ENCODE data around the gene ATP2B2.

The ATP2B2 gene

DNA sequence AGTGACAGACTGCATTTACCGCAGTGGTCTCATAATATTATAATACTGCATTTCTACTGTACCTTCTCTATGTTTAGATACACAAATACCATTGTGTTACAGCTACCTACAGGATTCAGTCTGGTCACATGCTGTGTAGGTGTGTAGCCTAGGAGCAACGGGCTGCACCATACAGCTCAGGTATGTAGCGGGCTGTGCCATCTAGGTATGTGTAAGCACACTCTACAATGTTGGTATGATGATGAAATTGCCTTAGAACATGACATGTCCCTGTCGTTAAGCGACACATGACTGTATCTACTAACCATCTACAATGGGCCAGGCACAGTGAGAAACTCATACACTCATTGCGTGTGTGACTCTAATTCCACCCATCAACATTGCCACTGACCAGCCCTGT, 99.0 kb downstream of the ATP2B2 start:
- peaks cover 0 to 54% (median 6%) of the 10 kb centered on the region in 11 experiments; a peak in 10 of 22 replicates for H3K36me3 ChIP-seq
- no peaks in the 10 kb centered on the region for H4K20me1 ChIP-seq
- H3K9me3 ChIP-seq (replicated peaks in 1 of 11): no peaks in the 10 kb centered on the region
- H3K27me3 ChIP-seq: no peaks in the 10 kb centered on the region
- H3K4me2 ChIP-seq: no peak overlapping the region
- no peak overlapping the region for H3K4me3 ChIP-seq
- H3K9ac ChIP-seq: no peak overlapping the region
- H3K4me1 ChIP-seq: peaks cover 0 to 15% (median 0%) of the 10 kb centered on the region in 10 experiments; a peak in 2 of 20 replicates
- TF ChIP-seq Cebpa-rat (IDR thresholded peaks at IDR 0.05): no peak
- H3K27ac ChIP-seq: no peak overlapping the region

DNA sequence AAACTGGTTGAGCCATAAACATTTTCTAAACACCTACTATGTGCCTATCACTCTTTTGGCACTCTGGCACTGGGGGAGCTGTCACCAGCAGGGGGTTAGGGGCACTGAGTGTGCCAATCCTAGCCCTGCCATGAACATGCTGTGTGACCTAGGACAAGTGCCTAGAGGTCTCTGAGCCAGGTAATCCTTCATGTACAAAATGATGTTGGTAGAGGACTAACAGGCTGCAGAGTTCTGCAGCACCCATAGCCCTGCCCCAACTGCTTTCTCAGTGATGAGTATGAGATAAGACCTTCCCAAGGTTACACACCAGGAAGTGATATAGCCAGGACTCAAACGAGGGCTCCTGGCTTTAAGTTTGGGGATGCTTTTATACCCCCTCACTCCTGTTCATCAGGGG, 99.6 kb downstream of the ATP2B2 start:
- Histone ChIP-seq H3K9ac (no peak overlapping the region), H3K9me3 (replicated peaks in 1 of 11) (no peaks in the 10 kb centered on the region), H3K36me3 (peaks cover 0 to 60% (median 9%) of the 10 kb centered on the region in 11 experiments; a peak in 12 of 22 replicates), H4K20me1 (no peaks in the 10 kb centered on the region), H3K4me3 (no peak overlapping the region), H3K4me1 (peaks cover 0 to 15% (median 0%) of the 10 kb centered on the region in 10 experiments; a peak in 2 of 20 replicates), H3K4me2 (no peak overlapping the region), H3K27ac (no peak overlapping the region), H3K27me3 (no peaks in the 10 kb centered on the region)
- no peak for TF ChIP-seq Cebpa-rat (IDR thresholded peaks at IDR 0.05)

DNA sequence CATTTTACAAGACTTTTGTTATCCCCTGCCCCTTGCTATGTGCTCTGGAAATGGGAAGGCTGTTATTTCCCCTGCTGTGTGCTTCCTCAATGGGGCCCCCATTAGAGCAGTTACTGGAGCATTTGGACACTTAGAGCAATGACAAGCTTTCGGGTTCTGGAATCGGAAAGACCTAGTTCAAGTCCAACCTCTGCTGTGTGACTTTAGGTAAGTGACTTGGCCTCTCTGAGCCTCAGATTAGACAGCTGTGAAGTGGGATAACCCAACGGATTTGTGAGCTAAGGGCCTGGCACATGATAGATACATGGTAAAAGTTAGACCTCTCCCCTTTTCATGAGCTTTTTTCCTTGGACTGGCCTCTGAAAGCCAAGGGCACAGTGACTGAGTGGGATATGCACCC, 100.5 kb downstream of the ATP2B2 start:
- TF ChIP-seq Cebpa-rat (IDR thresholded peaks at IDR 0.05): no peak
- no peak overlapping the region for H3K4me3 ChIP-seq
- no peak overlapping the region for H3K27ac ChIP-seq
- no peaks in the 10 kb centered on the region for H3K9me3 ChIP-seq (replicated peaks in 1 of 11)
- no peaks in the 10 kb centered on the region for H3K27me3 ChIP-seq
- no peak overlapping the region for H3K4me2 ChIP-seq
- peaks cover 0 to 64% (median 18%) of the 10 kb centered on the region in 11 experiments; a peak in 11 of 22 replicates for H3K36me3 ChIP-seq
- peaks cover 0 to 15% (median 0%) of the 10 kb centered on the region in 10 experiments; a peak in 2 of 20 replicates for H3K4me1 ChIP-seq
- H3K9ac ChIP-seq: no peak overlapping the region
- no peaks in the 10 kb centered on the region for H4K20me1 ChIP-seq

DNA sequence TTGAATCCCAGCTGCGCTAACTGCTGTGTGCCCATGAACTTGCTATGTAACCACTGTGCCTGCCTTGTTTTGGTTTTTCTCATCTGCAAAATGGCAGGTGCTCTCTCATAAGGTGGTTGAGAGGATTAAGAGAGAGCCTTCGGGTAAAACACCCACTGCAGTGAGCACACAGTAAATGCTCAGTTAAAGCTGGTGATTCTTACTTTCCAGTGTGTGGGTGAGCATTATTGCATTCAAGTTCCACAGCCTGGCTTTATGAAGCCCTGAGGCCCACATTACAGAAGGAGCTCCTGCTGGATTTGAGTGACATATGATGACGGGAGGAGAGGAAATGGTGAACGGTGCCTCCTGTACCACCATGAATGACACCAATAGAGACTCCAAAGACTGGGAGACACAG, 101.0 kb downstream of the ATP2B2 start:
- no peak for TF ChIP-seq Cebpa-rat (IDR thresholded peaks at IDR 0.05)

DNA sequence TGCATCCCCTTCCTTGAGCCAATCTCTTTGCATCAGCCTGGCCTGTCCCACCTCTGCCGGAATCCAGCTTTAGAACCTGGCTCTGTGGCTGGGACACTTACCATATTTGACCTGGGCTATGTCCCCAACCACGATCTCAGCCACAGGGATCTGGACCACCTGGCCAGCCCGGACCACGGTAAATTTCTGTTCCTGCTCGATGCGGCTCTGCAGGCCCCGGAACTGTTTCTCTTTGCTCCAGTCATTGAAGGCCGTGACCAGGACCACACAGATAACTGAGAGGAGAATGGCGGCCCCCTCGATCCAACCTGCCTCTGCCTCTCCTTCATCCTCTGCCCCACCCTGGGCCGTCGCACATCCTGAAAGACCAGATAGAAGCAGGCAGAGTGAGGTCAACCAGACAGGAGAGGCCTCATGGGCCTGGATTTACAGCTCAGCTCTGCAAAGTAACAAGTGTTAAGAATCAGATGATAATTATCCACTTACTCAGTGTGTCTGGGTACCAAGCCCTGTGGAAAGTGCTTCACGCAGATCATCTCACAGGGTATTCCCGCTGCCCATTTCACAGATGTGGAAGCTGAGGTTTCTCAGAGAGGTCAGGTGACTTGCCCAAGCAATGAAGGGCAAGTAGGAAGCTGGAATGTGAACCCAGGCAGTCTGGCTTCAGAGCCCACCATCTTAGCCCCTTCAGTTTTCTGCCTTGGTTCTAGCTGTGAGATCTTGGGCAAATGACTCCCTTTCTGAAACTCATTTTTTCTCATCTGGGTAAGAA, 103.2 kb downstream of the ATP2B2 start:
- H3K27me3 ChIP-seq: no peaks in the 10 kb centered on the region
- no peak for TF ChIP-seq Cebpa-rat (IDR thresholded peaks at IDR 0.05)
- no peak overlapping the region for H3K9ac ChIP-seq
- no peak overlapping the region for H3K27ac ChIP-seq
- H3K4me1 ChIP-seq: peaks cover 0 to 27% (median 12%) of the 10 kb centered on the region in 10 experiments; a peak in 12 of 20 replicates
- H4K20me1 ChIP-seq: peaks cover 0 to 5% (median 0%) of the 10 kb centered on the region in 11 experiments; a peak in 1 of 22 replicates
- H3K4me3 ChIP-seq: no peak overlapping the region
- H3K4me2 ChIP-seq: no peak overlapping the region
- H3K36me3 ChIP-seq: peaks cover 0 to 65% (median 18%) of the 10 kb centered on the region in 11 experiments; a peak in 11 of 22 replicates
- H3K9me3 ChIP-seq (replicated peaks in 1 of 11): no peaks in the 10 kb centered on the region

More for the DNA sequence above, 101.0 kb downstream of the ATP2B2 start:
- peaks cover 0 to 69% (median 18%) of the 10 kb centered on the region in 11 experiments; a peak in 11 of 22 replicates for H3K36me3 ChIP-seq
- peaks cover 0 to 20% (median 0%) of the 10 kb centered on the region in 10 experiments; a peak in 2 of 20 replicates for H3K4me1 ChIP-seq
- H3K9me3 ChIP-seq (replicated peaks in 1 of 11): no peaks in the 10 kb centered on the region
- H3K27me3 ChIP-seq: no peaks in the 10 kb centered on the region
- no peak overlapping the region for H3K27ac ChIP-seq
- H4K20me1 ChIP-seq: no peaks in the 10 kb centered on the region
- no peak overlapping the region for H3K4me2 ChIP-seq
- H3K9ac ChIP-seq: no peak overlapping the region
- H3K4me3 ChIP-seq: no peak overlapping the region

DNA sequence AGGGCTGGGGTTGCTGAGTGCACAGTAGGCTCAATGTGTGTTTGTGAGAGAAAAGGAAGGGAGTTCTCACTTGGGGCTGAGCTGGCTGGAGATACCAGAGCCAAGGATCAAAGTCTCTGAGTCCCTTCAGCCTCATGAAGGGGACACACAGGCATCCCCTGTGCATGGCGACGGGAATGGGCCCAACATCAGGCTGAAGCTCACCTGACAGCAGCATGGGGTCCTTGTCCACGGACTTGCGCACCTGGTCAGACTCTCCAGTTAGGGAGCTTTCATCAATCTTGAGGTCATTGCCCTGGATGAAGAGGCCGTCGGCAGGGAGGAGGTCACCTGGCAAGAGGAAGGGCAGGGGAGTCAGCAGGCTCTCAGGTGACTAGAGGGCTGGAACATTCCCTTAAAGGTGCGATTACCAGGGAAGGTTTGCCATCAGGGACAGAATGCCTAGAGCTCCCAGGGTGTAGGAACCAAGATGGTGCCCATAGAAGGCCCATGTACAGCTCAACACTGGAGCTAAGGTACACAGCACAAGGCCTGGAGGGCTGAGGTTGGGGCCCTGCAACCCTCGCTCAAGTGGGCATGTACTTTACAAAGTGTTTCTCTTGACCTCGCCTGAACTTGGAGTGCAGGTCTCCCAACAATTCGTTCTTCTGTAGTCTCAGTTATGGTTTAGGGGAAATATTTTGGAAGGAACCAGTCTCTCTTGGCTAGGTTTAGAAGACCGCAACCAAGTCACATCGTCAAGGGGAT, 104.5 kb downstream of the ATP2B2 start:
- H3K4me1 ChIP-seq: peaks cover 0 to 38% (median 24%) of the 10 kb centered on the region in 10 experiments; a peak in 18 of 20 replicates
- H3K27ac ChIP-seq: no peak overlapping the region
- peaks cover 0 to 67% (median 18%) of the 10 kb centered on the region in 11 experiments; a peak in 11 of 22 replicates for H3K36me3 ChIP-seq
- no peaks in the 10 kb centered on the region for H3K9me3 ChIP-seq (replicated peaks in 1 of 11)
- no peak overlapping the region for H3K4me3 ChIP-seq
- H3K9ac ChIP-seq: no peak overlapping the region
- H3K4me2 ChIP-seq: no peak overlapping the region
- no peaks in the 10 kb centered on the region for H3K27me3 ChIP-seq
- no peak for TF ChIP-seq Cebpa-rat (IDR thresholded peaks at IDR 0.05)
- H4K20me1 ChIP-seq: peaks cover 0 to 5% (median 0%) of the 10 kb centered on the region in 11 experiments; a peak in 1 of 22 replicates

DNA sequence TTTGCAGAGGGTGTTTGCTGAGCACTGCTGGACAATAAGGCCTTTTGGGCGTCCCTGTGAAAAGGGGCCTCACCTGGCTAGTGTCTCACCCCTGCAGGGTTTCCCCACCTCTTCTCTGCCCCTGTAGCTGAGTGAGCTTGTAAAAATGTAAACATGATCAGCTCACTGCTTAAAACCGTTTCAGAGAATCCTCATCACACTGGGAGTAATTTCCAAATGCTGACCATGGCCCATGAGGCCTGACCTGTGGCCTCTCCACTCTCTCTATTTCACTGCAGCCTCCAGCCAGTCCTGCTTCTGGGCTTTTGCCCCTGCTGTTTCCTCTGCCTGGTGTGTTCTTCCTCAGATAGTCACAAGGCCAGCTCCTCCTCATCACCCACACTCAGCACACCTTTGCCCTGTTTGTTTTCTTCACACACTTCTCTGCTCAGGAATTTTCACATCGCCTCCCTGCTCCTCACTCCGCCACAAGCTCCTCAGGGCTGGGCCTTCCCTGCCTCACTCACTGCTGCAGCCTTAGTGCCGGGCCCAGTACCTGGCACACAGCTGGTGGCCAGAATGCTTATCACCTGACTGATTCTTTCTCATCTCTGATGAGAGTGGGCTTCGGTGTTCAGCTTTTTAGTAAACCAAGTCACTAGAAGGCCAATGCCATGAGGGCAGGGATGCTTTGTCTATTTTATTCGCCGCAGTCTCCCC, 105.2 kb downstream of the ATP2B2 start:
- H3K4me1 ChIP-seq: peaks cover 0 to 45% (median 31%) of the 10 kb centered on the region in 10 experiments; a peak in 18 of 20 replicates
- TF ChIP-seq Cebpa-rat (IDR thresholded peaks at IDR 0.05): no peak
- H3K27me3 ChIP-seq: no peaks in the 10 kb centered on the region
- no peak overlapping the region for H3K27ac ChIP-seq
- no peak overlapping the region for H3K4me2 ChIP-seq
- H3K36me3 ChIP-seq: peaks cover 0 to 62% (median 18%) of the 10 kb centered on the region in 11 experiments; a peak in 11 of 22 replicates
- H3K9ac ChIP-seq: no peak overlapping the region
- peaks cover 0 to 5% (median 0%) of the 10 kb centered on the region in 11 experiments; a peak in 1 of 22 replicates for H4K20me1 ChIP-seq
- H3K4me3 ChIP-seq: no peak overlapping the region
- H3K9me3 ChIP-seq (replicated peaks in 1 of 11): no peaks in the 10 kb centered on the region

DNA sequence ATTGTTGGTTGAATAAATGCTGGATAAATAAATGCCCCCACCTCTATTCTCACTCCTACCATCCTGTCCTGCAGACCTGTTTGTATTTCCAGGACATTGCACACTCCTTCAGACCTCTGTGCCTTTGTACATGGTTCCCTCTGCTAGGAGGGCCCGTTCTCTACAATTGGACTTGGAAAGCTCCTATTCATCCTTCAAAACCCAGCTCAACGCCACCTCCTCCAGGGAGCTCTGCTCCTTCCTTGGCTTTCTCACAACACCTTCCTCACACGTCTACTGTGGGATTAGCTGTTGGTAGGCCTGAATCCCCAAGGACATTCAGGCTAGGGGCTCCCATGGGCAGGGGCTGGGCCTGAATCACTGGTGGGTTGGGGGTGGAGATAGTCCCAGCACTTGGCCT, 105.8 kb downstream of the ATP2B2 start:
- H3K9ac ChIP-seq: no peak overlapping the region
- H4K20me1 ChIP-seq: peaks cover 0 to 5% (median 0%) of the 10 kb centered on the region in 11 experiments; a peak in 1 of 22 replicates
- no peak overlapping the region for H3K27ac ChIP-seq
- TF ChIP-seq Cebpa-rat (IDR thresholded peaks at IDR 0.05): no peak
- peaks cover 0 to 51% (median 37%) of the 10 kb centered on the region in 10 experiments; a peak in 18 of 20 replicates for H3K4me1 ChIP-seq
- H3K4me2 ChIP-seq: no peak overlapping the region; a peak in 1 of 22 replicates
- no peak overlapping the region for H3K4me3 ChIP-seq
- H3K9me3 ChIP-seq (replicated peaks in 1 of 11): no peaks in the 10 kb centered on the region
- no peaks in the 10 kb centered on the region for H3K27me3 ChIP-seq
- peaks cover 0 to 57% (median 18%) of the 10 kb centered on the region in 11 experiments; a peak in 11 of 22 replicates for H3K36me3 ChIP-seq

Data from BLaER1 treated with 17β-estradiol and CSF1 and Interleukin-3, amounts not matched to agents 10 nM and 100 nM (cell line).